CD8-positive, alpha-beta memory T cell (primary cell): ENCODE measurements around the gene PDE6A. TPM values are rescaled to one million over a fixed set of nuclear protein-coding genes. Genes with fewer than 3 reads are reported as not detected.

Experiments used
- CTCF ChIA-PET: fragments of 350-600 bp; sonication (Branson Sonifier 250); formaldehyde crosslinking; loops from one replicate; lab custom pipeline; 2021; ENCODE audit warnings: antibody characterized with exemption; lab: Charles Lee
- POLR2A ChIA-PET: fragments of 350-600 bp; sonication (Branson Sonifier 250); formaldehyde crosslinking; loops from one replicate; lab custom pipeline; 2021; ENCODE audit warnings: antibody characterized with exemption; lab: Charles Lee
- DNase-seq, 5 donors: peaks; one replicate each; pipeline versions ENCODE4 v3.0.0 to v3.0.0-alpha.2; 2020 to 2022; ENCODE audit warnings: mixed read lengths in 1 of 5
- H3K27ac ChIP-seq: one replicate; pipeline ENCODE4 v1.7.0; 2013; ENCODE audit warnings: low read depth, mild to moderate bottlenecking, low read length, moderate library complexity
- H3K27me3 ChIP-seq: 2 replicates; pipeline ENCODE4 v1.7.0; 2013; ENCODE audit warnings: low read length, mild to moderate bottlenecking; ENCODE audit not compliant: insufficient read depth, poor library complexity, severe bottlenecking
- H3K36me3 ChIP-seq: 2 replicates; pipeline ENCODE4 v1.7.0; 2013; ENCODE audit warnings: mild to moderate bottlenecking, low read length, moderate library complexity; ENCODE audit not compliant: insufficient read depth
- H3K4me1 ChIP-seq: 2 replicates; pipeline ENCODE4 v1.7.0; 2013; ENCODE audit warnings: mild to moderate bottlenecking, low read length, moderate library complexity; ENCODE audit not compliant: insufficient read depth
- H3K4me3 ChIP-seq: 2 replicates; pipeline ENCODE4 v1.7.0; 2013; ENCODE audit warnings: mild to moderate bottlenecking, low read length
- H3K9me3 ChIP-seq: 2 replicates; pipeline ENCODE4 v1.7.0; 2013; ENCODE audit warnings: mild to moderate bottlenecking, low read length
- H3K27ac Mint-ChIP-seq, 8 donors: one replicate each; pipeline ENCODE4 v1.8.0; 2020 to 2021; ENCODE audit warnings: mixed read lengths in 8 of 8, mild to moderate bottlenecking in 6 of 8, inconsistent platforms in 3 of 8, moderate library complexity in 3 of 8
- H3K27me3 Mint-ChIP-seq, 2 donors: one replicate each; pipeline ENCODE4 v1.8.0; 2020 to 2021; ENCODE audit warnings: mixed read lengths in 2 of 2, mild to moderate bottlenecking in 1 of 2, moderate library complexity in 1 of 2
- H3K36me3 Mint-ChIP-seq, 3 donors: one replicate each; pipeline ENCODE4 v1.8.0; 2020 to 2021; ENCODE audit warnings: mixed read lengths in 3 of 3, inconsistent platforms in 1 of 3, mild to moderate bottlenecking in 1 of 3
- H3K4me1 Mint-ChIP-seq, 3 donors: one replicate each; pipeline ENCODE4 v1.8.0; 2020 to 2021; ENCODE audit warnings: mixed read lengths in 3 of 3, inconsistent platforms in 1 of 3, mild to moderate bottlenecking in 1 of 3
- H3K4me3 Mint-ChIP-seq, 7 donors: one replicate each; pipeline ENCODE4 v1.8.0; 2020 to 2021; ENCODE audit warnings: mixed read lengths in 7 of 7, mild to moderate bottlenecking in 6 of 7, moderate library complexity in 4 of 7, inconsistent platforms in 2 of 7
- H3K9me3 Mint-ChIP-seq, 5 donors: one replicate each; pipeline ENCODE4 v1.8.0; 2020 to 2022; ENCODE audit warnings: mixed read lengths in 5 of 5, mild to moderate bottlenecking in 3 of 5, moderate library complexity in 2 of 5, inconsistent platforms in 1 of 5
- polyA plus RNA-seq: library from polyadenylated mRNA; unstranded; fragments of 300-500 nt; fragmentation: Illumina TruSeq; gene quantifications from one replicate; pipeline ENCODE4 v1.2.3, GENCODE V29; 2021
- total RNA-seq, 2 experiments: library from RNA; stranded (reverse); gene quantifications; one replicate each; pipeline ENCODE4 v1.2.3, GENCODE V29; 2021

Gene PDE6A
- total and polyA plus RNA-seq, 3 experiments from 2014 or later: not detected

GRCh38 chr5:149824120-149824519, 120.5 kb downstream of the PDE6A start:
- ChIA-PET CTCF (no interaction called here), POLR2A (no interaction called here)
- H3K4me3 Mint-ChIP-seq: no peak overlapping the region
- H3K27me3 Mint-ChIP-seq: no peaks in the 10 kb centered on the region
- H3K27ac Mint-ChIP-seq: no peak overlapping the region
- no peaks in the 10 kb centered on the region for H3K27me3 ChIP-seq
- no peaks in the 10 kb centered on the region for H3K4me1 ChIP-seq
- peaks cover 1 to 5% (median 2%) of the 10 kb centered on the region in 3 donors for H3K4me1 Mint-ChIP-seq
- no peak for DNase-seq
- no peak overlapping the region for H3K4me3 ChIP-seq
- H3K9me3 ChIP-seq: no peaks in the 10 kb centered on the region
- no peak overlapping the region for H3K27ac ChIP-seq
- H3K36me3 Mint-ChIP-seq: peaks cover 0 to 6% (median 3%) of the 10 kb centered on the region in 3 donors
- no peaks in the 10 kb centered on the region for H3K9me3 Mint-ChIP-seq
- no peaks in the 10 kb centered on the region for H3K36me3 ChIP-seq

- CTCF ChIA-PET: interaction anchor here (1.0 to 1.9 kb wide), 4 partner anchors 11 to 189 kb away, joined by 3 to 7 read pairs (median 4); no protein-coding TSS in a partner anchor
- no peak for DNase-seq
- Mint-ChIP-seq H3K4me3 (no peak overlapping the region), H3K27me3 (no peaks in the 10 kb centered on the region), H3K36me3 (peaks cover 0 to 6% (median 2%) of the 10 kb centered on the region in 3 donors), H3K27ac (no peak overlapping the region), H3K9me3 (no peaks in the 10 kb centered on the region), H3K4me1 (peaks cover 0 to 1% (median 0%) of the 10 kb centered on the region in 3 donors)
- Histone ChIP-seq H3K27me3 (no peaks in the 10 kb centered on the region), H3K9me3 (no peaks in the 10 kb centered on the region), H3K27ac (no peak overlapping the region), H3K36me3 (no peaks in the 10 kb centered on the region), H3K4me1 (no peaks in the 10 kb centered on the region), H3K4me3 (no peak overlapping the region)
- POLR2A ChIA-PET: no interaction called here
These were observed 121.2 kb downstream of the PDE6A start for GRCh38 chr5:149823375-149823774.

- H3K27ac Mint-ChIP-seq: no peak overlapping the region
- no peaks in the 10 kb centered on the region for H3K4me1 Mint-ChIP-seq
- Histone ChIP-seq H3K9me3 (no peaks in the 10 kb centered on the region), H3K27me3 (no peaks in the 10 kb centered on the region), H3K4me3 (no peak overlapping the region), H3K36me3 (no peaks in the 10 kb centered on the region), H3K27ac (no peak overlapping the region), H3K4me1 (no peaks in the 10 kb centered on the region)
- no peaks in the 10 kb centered on the region for H3K27me3 Mint-ChIP-seq
- DNase-seq: no peak
- ChIA-PET POLR2A (no interaction called here), CTCF (interaction anchor here (1.2 to 2.7 kb wide), 6 partner anchors 12 to 189 kb away, joined by 3 to 7 read pairs (median 4); no protein-coding TSS in a partner anchor)
- no peaks in the 10 kb centered on the region for H3K9me3 Mint-ChIP-seq
- H3K4me3 Mint-ChIP-seq: peak overlapping the region in 1 of 7 donors; percentile 46
- peaks cover 0 to 4% (median 2%) of the 10 kb centered on the region in 3 donors for H3K36me3 Mint-ChIP-seq
These were observed 122.3 kb downstream of the PDE6A start for GRCh38 chr5:149822301-149822700.

DNA sequence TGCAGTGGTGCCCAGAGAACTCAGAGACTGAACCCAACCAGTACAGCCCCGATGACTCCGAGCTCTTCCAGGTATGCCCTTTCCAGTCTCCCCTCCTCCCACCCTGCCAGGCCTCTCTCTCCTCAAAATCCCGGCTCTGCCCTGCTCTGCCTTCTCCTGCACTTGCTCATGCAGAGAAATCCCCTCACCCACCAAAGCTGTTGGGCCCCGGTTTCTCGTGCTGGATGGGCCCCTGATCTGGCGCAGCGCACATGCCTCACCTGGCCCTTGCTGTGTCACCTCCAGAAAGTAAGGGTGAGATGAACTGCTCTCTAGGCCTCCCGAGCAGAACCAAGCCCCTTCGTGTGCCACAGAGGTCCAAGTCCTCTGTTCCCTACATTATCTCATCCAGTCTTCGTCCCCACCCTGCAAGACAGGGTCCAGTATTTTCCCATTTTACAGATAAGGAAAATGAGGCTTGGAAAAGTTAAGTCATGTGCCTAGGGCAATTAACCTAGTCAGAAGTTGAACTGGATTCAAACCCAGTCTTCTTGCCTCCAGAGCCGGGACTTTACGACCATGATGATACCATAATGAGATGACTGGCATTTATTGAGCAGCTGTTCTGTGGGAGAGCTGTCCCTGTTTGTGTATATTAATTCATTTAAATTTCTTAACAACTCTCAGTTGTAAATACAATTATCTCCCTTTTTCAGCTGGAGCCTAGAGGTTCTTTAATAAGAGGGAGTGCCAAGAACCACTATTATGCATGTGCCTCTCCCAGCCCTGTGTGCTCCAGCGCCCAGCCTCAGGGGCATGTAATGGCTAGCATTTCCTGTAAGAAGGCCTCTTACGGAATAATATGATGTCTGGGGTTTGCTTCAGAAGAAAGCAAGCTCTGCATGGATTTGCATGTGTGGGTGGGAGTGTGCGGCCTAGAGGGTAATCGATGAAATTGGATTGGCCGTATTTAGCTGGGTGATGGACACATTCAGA, 123.8 kb downstream of the PDE6A start:
- H3K27me3 Mint-ChIP-seq: no peaks in the 10 kb centered on the region
- Histone ChIP-seq H3K4me1 (no peaks in the 10 kb centered on the region), H3K27ac (no peak overlapping the region), H3K4me3 (no peak overlapping the region), H3K36me3 (no peaks in the 10 kb centered on the region), H3K27me3 (no peaks in the 10 kb centered on the region), H3K9me3 (no peaks in the 10 kb centered on the region)
- no peak for DNase-seq
- POLR2A ChIA-PET: no interaction called here
- H3K4me1 Mint-ChIP-seq: no peaks in the 10 kb centered on the region
- H3K36me3 Mint-ChIP-seq: peaks cover 0 to 2% (median 0%) of the 10 kb centered on the region in 3 donors
- no peak overlapping the region for H3K4me3 Mint-ChIP-seq
- no peak overlapping the region for H3K27ac Mint-ChIP-seq
- no peaks in the 10 kb centered on the region for H3K9me3 Mint-ChIP-seq
- CTCF ChIA-PET: interaction anchor here (0.6 to 2.7 kb wide), 7 partner anchors 8 to 184 kb away, joined by 3 to 7 read pairs (median 4); no protein-coding TSS in a partner anchor

DNA sequence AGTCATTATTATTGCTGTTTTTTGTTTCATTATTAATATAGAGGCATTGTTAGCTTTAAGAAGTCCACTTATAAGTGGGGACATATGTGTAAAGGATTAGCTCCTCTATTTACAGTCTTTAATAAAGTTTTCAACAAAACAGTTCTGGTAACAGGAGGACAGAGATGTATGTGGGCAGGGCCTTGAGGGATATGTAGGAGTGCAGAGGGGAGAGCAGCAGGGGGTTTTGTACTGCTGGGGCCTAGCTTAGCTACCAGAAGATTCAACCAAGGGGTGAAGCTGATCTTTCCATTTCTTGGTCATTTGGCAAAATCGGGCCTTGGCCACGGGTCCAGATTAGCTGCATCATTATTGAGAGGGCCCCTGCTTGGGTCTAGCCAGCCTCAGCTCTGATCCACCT, 124.6 kb downstream of the PDE6A start:
- Histone ChIP-seq H3K4me1 (no peaks in the 10 kb centered on the region), H3K36me3 (no peaks in the 10 kb centered on the region), H3K9me3 (no peaks in the 10 kb centered on the region), H3K27me3 (no peaks in the 10 kb centered on the region), H3K27ac (no peak overlapping the region), H3K4me3 (no peak overlapping the region)
- Mint-ChIP-seq H3K4me1 (no peaks in the 10 kb centered on the region), H3K9me3 (no peaks in the 10 kb centered on the region), H3K4me3 (no peak overlapping the region), H3K36me3 (no peaks in the 10 kb centered on the region), H3K27ac (no peak overlapping the region), H3K27me3 (no peaks in the 10 kb centered on the region)
- POLR2A ChIA-PET: no interaction called here
- CTCF ChIA-PET: interaction anchor here (0.6 to 2.7 kb wide), 5 partner anchors 8 to 183 kb away, joined by 3 to 7 read pairs (median 4); no protein-coding TSS in a partner anchor
- no peak for DNase-seq

- Mint-ChIP-seq H3K27me3 (no peaks in the 10 kb centered on the region), H3K36me3 (no peaks in the 10 kb centered on the region), H3K9me3 (no peaks in the 10 kb centered on the region), H3K4me1 (no peaks in the 10 kb centered on the region), H3K27ac (peak overlapping the region in 1 of 8 donors; percentile 54), H3K4me3 (no peak overlapping the region)
- H3K27me3 ChIP-seq: no peaks in the 10 kb centered on the region
- no peaks in the 10 kb centered on the region for H3K4me1 ChIP-seq
- H3K27ac ChIP-seq: no peak overlapping the region
- CTCF ChIA-PET: interaction anchor here (1.1 kb wide), 1 partner anchor 10 kb away, joined by 4 read pairs; no protein-coding TSS in a partner anchor
- H3K4me3 ChIP-seq: no peak overlapping the region
- POLR2A ChIA-PET: no interaction called here
- H3K9me3 ChIP-seq: no peaks in the 10 kb centered on the region
- no peaks in the 10 kb centered on the region for H3K36me3 ChIP-seq
- no peak for DNase-seq
These were observed 126.5 kb downstream of the PDE6A start for GRCh38 chr5:149818116-149818515.

GRCh38 chr5:149817539-149818060, 127.0 kb downstream of the PDE6A start:
- CTCF ChIA-PET: interaction anchor here (1.1 kb wide), 1 partner anchor 10 kb away, joined by 4 read pairs; no protein-coding TSS in a partner anchor

GRCh38 chr5:149816661-149817060, 127.9 kb downstream of the PDE6A start:
- Mint-ChIP-seq H3K4me3 (no peak overlapping the region), H3K27ac (no peak overlapping the region)
- POLR2A ChIA-PET: no interaction called here

More at GRCh38 chr5:149817539-149818060, 127.0 kb downstream of the PDE6A start:
- Histone ChIP-seq H3K9me3 (no peaks in the 10 kb centered on the region), H3K27me3 (no peaks in the 10 kb centered on the region), H3K4me1 (no peaks in the 10 kb centered on the region), H3K36me3 (no peaks in the 10 kb centered on the region), H3K4me3 (no peak overlapping the region), H3K27ac (no peak overlapping the region)
- Mint-ChIP-seq H3K4me3 (no peak overlapping the region), H3K27ac (peak overlapping the region in 2 of 8 donors; percentile 12 to 54), H3K36me3 (no peaks in the 10 kb centered on the region), H3K9me3 (no peaks in the 10 kb centered on the region), H3K27me3 (no peaks in the 10 kb centered on the region), H3K4me1 (no peaks in the 10 kb centered on the region)
- POLR2A ChIA-PET: no interaction called here
- no peak for DNase-seq

More at GRCh38 chr5:149816661-149817060, 127.9 kb downstream of the PDE6A start:
- no peaks in the 10 kb centered on the region for H3K36me3 ChIP-seq
- no peak overlapping the region for H3K27ac ChIP-seq
- no peak for DNase-seq
- CTCF ChIA-PET: interaction anchor here (0.9 to 1.0 kb wide), 2 partner anchors 10 to 180 kb away, joined by 3 to 4 read pairs; no protein-coding TSS in a partner anchor
- Mint-ChIP-seq H3K9me3 (no peaks in the 10 kb centered on the region), H3K4me1 (no peaks in the 10 kb centered on the region), H3K27me3 (no peaks in the 10 kb centered on the region), H3K36me3 (no peaks in the 10 kb centered on the region)
- H3K27me3 ChIP-seq: no peaks in the 10 kb centered on the region
- no peaks in the 10 kb centered on the region for H3K4me1 ChIP-seq
- no peak overlapping the region for H3K4me3 ChIP-seq
- no peaks in the 10 kb centered on the region for H3K9me3 ChIP-seq
